SKM-1 (cell line): ENCODE data around the gene EQTN.
A peak's percentile ranks its signal among the peaks of the same experiment; 100 is the strongest.

Source experiments
- DNase-seq: peaks from one replicate; lab custom pipeline; 2025; ENCODE audit not compliant: unreplicated experiment; lab: John Stamatoyannopoulos, UW

Gene EQTN

DNA sequence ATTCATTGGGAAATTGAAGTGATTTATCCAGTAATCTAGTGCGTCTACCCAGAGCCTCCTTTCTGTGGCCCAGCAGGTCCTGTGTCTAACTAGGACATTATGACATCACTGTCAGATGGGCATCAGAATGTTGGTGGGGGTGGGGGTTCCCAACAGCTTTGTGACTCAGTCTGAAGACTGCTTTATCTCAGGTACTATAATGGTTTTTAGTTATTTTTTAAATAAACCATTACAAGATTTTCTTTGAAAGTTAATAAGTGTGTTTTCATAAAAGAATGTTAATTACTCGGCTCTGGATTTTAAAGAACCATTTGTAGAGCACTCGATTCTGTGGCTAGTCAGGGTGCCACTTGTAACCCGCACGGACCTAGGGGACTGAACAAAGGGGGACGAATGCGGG, at the start of gene EQTN:
Gene EQTN (minus strand): TSS at position 101 of the 400 bp plus-strand sequence. CDS start 95 bp downstream, at position 6.
- DNase-seq, result no peak

DNA sequence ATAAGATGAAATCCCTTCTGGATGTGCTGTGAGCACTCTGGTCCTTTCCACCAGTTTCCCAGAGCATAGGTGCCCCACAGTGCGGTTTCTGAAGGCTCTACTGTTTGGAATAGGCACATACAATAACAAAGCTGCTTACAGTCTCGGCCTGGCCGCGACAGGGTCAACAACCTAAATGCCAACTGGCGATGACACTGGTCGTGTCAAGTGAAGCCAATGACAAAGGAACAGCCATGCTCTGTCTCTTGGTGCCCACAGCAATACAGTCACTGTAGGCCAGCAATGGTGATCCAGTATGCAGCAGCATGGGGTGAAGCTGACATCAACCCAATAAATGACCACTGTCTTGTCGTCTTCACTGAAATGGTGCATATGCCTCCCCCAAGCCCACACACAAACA, 47.8 kb upstream of the EQTN start:
- no peak for DNase-seq

DNA sequence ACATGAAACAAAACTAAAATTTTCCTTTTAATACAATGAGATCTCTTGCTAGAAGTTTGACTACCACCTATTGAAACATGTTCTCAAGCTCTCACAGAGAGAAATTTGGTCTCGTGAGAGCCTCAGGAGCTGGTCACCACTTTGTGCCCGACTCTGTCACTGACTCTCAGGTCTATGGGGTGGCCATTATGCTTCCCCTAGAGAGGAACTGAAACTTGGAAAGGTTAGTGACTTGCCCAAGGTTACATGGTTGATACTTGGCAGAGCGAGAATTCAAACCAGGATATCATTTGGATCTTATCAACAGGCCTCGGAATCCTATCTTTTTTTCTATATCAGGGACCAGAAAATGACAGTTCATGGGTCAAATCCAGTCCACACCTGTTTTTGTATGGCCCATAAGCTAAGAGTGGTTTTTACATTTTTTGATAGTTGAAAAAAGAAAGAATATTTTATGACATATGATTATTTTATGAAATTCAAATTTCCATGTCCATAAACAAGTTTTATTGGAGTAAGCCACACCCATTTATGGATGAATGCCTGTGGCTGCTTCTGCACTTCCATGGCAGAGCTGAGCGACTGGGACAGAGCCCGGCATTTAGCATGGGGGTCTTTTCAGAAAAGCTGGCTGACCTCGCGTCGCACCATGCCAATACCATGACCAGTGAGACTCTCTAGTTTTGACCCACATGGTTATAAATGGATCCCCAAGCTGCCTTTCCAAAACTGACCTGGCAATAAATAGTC, 44.8 kb upstream of the EQTN start:
- no peak for DNase-seq

DNA sequence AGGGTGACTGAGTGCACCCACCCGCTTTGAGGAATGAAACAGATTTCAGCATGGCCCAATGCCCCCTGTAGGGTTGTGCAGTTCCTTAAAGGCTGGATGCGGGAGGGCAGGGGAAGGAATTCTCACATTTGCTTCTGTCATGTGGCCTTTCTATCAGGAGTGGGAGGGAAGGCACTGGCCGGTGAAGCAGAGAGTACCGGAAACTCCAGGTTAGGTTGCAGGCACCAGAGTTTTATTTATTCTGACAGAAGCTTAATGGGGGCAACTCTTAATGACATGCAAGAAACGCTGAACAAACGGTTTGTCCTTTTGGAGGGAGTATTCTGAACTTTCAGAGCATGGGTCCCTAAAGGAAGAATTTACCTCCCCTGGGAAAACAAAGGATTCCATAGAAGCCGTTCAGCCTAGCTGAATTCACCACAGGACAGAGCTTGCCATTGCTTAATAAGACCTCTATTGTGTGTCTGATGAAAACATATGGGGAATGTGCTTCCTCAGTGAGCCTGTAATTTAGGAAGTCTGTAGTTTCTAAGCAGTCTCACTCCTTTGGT, 44.1 kb upstream of the EQTN start:
- no peak for DNase-seq

GRCh38 chr9:27340285-27340674, 43.3 kb upstream of the EQTN start:
- no peak for DNase-seq

- no peak for DNase-seq
Observed at GRCh38 chr9:27339661-27340284, 42.8 kb upstream of the EQTN start.

DNA sequence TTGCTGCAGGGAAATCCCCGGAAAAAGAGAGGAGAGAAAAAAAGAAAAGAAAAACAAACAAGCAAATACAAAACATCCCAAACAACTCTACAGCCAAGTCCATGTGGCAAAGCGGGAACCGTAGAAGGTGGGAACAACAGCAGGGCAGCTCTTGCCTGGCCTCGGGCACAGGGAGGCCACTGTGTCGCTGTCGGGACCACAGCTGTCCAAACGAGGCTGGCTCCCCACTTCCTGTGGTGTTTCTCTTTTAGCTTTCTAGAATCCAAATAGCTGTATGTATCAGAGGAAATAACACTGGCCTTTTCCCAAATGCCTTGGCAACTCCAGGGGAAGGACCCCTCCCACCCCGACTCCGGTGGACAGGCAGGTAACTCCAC, 41.6 kb upstream of the EQTN start:
- no peak for DNase-seq

- DNase-seq, result no peak
Observed at GRCh38 chr9:27337833-27338526, 41.0 kb upstream of the EQTN start.

- no peak for DNase-seq
Observed at GRCh38 chr9:27337236-27337635, 40.3 kb upstream of the EQTN start.

GRCh38 chr9:27336829-27337228, 39.9 kb upstream of the EQTN start:
- no peak for DNase-seq

DNA sequence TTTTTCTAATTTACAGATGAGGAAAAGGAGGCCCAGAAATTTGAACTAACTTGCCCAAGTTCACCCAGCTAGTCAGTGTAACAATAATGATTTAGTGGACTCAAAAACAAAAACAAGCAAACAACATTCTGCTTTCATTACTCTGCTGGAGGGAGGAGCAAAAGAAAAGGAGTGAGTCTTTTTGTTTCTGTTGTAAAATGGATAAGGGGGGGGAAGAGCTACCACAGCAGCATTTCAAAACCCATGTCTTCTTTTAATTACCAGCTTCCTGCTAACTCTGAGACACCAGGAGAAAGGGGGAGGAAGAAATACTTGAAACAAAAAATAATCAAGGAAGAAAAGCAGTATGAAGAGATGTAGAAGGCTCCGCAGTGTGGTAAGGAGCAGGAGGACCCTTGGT, 39.2 kb upstream of the EQTN start:
- DNase-seq, result peak; percentile 39

DNA sequence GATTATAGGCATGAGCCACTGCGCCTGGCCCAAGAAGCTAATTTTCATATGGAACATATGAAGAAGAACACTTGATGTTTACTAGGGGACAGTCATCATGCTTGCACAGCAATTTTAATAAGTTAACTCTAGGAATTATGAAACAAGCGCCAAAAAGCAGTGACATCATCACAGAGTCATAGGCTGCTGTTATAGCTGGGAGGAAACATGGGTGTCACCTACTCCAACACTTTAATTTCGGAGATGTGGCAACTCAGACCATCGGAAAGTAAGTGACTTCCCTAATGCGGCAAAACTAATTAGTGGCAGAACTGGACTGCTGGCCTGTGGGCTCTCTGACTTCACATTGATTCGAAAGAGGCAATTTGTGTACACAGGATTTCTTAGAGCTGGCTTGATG, 38.1 kb upstream of the EQTN start:
- DNase-seq, result peak; percentile 30

DNA sequence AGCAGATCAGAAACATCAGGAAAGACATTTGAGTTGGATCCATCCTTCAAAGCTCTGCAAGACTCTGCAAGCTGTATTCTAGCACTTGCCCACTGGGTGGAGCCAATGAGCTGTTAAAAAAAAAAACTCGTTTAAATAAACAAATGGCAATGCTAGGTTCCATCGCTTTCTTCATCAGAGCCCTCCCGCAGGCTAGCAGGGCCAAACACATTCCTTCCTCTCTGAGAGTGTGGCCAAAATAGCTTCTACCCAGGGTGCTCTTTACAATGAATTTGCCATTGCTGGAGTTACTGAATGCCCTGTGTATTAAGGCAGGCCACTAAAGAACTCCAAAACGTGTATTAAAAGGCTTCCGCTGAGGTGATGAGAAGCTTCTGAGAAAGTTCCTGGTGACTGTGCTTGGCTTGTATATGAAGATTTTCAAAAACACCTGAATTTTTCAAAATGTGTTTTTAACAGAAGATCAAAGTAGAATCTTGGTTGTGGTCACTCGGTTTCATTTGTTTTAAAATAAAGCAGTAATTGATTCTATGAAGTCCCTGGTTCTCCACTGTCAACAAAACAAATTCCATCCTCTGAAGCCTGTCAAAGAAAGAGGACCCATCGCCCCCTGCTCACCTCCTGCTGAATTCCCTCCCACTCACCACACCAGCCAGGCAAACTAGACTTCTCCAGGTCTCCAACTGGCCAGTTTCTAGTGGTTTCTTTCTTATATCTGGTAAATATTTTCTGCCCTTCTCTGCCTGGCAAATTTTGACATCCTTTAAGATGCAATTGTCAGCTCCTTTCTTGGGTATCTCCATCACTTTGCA, 36.5 kb upstream of the EQTN start:
- DNase-seq, result peak; percentile 69

GRCh38 chr9:27331393-27331792, 34.4 kb upstream of the EQTN start:
- no peak for DNase-seq

GRCh38 chr9:27329291-27329690, 32.3 kb upstream of the EQTN start:
- no peak for DNase-seq

DNA sequence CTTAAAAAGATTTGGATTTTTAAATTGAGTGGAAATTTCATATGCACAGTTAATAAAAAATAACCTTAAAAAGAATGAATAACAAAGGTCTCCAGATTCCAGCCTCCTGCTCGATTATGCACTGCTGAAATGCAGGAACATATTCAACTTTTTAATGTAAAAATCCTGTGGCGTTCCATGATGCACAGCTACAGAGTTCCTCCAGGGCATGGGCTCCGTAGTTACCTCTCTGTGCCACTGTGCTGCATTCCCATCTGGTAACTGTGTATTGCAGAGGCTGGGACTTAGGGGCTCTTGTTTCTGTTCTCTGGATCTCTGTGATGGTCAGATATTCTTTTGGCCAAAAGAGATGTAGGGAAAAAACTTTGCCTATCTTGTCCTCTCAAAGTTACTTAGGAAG, 31.5 kb upstream of the EQTN start:
- no peak for DNase-seq

- no peak for DNase-seq
Observed at GRCh38 chr9:27311184-27311583, 14.2 kb upstream of the EQTN start.

DNA sequence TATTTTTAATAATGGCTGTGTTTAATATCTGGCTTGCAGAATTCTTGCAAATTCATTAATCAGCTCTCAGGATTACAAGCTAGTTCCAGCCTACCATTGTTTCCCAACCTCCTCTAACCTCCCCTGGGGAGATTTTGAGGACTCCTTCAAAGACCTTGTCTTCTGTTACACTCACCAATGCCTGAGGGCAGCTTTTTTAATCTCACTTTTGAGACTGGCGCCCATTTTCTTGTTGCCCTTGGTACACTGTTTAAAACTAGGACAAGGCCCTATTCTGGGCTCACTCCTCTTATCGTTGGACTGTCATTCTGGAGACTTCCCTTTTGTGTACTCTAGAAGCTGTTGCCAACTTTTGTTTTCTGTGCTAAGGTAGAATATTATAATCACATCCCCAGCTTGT, 13.6 kb upstream of the EQTN start:
- DNase-seq, result no peak

DNA sequence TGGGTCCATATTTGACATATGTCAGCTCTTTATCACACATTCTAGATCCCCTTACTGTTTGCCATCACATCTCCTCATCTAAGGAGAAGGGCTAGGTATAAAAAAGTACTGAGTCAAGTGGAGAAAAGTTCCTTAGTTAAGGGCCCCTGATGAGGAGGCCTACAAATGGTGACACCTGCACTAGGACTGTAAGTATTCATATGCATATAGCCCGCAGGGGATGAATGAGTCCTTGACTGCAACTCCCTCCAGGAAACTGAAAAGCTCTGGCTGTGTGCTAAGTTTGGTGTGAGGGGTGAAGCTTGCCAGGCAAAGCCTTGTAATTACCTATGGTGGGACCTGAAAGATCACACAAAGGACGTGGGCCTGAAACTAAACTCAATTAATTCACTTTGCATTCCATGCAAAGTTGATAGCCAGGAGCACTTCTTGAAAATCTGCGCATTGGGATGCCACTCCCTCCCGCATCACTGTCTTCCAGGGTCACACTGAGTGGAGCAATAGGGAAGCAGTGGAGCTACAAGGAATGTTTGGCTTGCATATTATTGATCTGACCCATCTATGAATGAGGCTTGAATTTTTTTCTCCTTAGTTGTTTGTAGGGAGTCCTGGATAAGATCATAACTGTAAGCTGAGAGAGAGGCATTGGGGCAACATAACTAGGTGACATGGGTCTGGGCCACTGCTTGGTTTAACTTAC, 11.9 kb upstream of the EQTN start:
- DNase-seq, result no peak

- no peak for DNase-seq
Observed at GRCh38 chr9:27304521-27304920, 7.6 kb upstream of the EQTN start.

DNA sequence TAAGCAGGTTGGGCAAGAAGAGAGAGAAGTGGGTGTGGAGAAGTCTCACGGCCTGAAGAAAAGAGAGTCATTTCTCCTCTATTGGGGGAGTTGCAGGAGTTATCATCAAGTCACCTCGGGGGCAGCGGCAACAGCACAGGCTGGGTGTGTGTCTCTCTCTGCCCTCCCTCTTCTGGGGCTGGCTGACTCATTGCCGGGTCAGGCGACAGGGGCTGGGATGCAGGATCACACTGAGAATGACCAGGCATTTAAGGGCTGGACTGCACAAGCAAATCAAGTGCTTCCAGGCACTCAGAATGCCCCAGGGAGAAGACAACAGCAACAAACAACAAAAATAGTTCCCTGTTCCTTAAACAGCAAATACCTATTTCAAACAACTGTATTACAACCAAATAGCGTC, 6.3 kb upstream of the EQTN start:
- no peak for DNase-seq
